ENCODE measurements around the gene XPO6. TPM values are rescaled to one million over a fixed set of nuclear protein-coding genes. Genes with fewer than 3 reads are reported as not detected.

XPO6 gene
- total RNA-seq, 1 donor from 2014 or later = 236 TPM

- no peaks in the 10 kb centered on the region for H3K9me3 Mint-ChIP-seq
- no peak overlapping the region for H3K27ac Mint-ChIP-seq
- H3K4me3 Mint-ChIP-seq = no peak overlapping the region
- TF ChIP-seq, protein P1, sequence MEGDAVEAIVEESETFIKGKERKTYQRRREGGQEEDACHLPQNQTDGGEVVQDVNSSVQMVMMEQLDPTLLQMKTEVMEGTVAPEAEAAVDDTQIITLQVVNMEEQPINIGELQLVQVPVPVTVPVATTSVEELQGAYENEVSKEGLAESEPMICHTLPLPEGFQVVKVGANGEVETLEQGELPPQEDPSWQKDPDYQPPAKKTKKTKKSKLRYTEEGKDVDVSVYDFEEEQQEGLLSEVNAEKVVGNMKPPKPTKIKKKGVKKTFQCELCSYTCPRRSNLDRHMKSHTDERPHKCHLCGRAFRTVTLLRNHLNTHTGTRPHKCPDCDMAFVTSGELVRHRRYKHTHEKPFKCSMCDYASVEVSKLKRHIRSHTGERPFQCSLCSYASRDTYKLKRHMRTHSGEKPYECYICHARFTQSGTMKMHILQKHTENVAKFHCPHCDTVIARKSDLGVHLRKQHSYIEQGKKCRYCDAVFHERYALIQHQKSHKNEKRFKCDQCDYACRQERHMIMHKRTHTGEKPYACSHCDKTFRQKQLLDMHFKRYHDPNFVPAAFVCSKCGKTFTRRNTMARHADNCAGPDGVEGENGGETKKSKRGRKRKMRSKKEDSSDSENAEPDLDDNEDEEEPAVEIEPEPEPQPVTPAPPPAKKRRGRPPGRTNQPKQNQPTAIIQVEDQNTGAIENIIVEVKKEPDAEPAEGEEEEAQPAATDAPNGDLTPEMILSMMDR (IDR thresholded peaks at IDR 0.05) = no peak
- H3K36me3 Mint-ChIP-seq (ENCODE audit: low read depth) = no peaks in the 10 kb centered on the region
- peaks cover 1% of the 10 kb centered on the region for H3K4me1 Mint-ChIP-seq
- ChIA-PET CTCF (no interaction called here), POLR2A (no interaction called here)
- ATAC-seq (ENCODE audit: low read depth) (no peak), DNase-seq (no peak)
- H3K27me3 Mint-ChIP-seq = peaks cover 36% of the 10 kb centered on the region
- intact Hi-C loops (cut with micrococcal nuclease) = no loop called here
Observed at GRCh38 chr16:28058839-28059589, 152.8 kb downstream of the XPO6 start.

GRCh38 chr16:28057949-28058348 is 153.8 kb downstream of the XPO6 start:
- CTCF ChIA-PET = no interaction called here
- H3K27ac Mint-ChIP-seq = no peak overlapping the region

DNA sequence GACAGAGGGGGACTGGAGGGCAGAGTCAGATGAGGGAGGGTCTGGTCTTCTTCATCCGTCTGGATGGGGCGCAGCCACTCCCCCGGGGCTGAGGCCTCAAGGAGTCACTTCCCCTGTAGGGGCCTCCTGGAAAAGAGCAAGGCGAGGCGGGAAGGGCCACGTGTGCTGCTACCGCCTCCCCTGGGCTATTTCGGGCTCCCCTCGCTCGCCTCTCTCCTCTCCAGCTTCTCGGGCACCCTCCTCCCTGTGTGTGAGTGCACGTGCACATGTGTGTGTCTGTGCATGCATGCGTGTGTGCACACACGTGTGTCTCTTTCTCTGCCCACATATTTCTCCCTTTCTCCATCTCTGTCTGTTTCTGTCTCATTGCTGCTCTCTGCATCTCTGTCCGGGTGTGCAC is 158.3 kb downstream of the XPO6 start:
- Mint-ChIP-seq H3K36me3 (ENCODE audit: low read depth) (peaks cover 2% of the 10 kb centered on the region), H3K4me3 (no peak overlapping the region), H3K4me1 (no peaks in the 10 kb centered on the region), H3K27ac (no peak overlapping the region), H3K9me3 (peaks cover 4% of the 10 kb centered on the region), H3K27me3 (peaks cover 19% of the 10 kb centered on the region)
- CTCF ChIA-PET = no interaction called here
- POLR2A ChIA-PET = no interaction called here
- intact Hi-C loops (cut with micrococcal nuclease) = no loop called here
- DNase-seq = no peak
- no peak for ATAC-seq (ENCODE audit: low read depth)
- TF ChIP-seq, protein P1 (IDR thresholded peaks at IDR 0.05) = no peak

More at GRCh38 chr16:28057949-28058348, 153.8 kb downstream of the XPO6 start:
- POLR2A ChIA-PET = no interaction called here
- Mint-ChIP-seq H3K9me3 (no peaks in the 10 kb centered on the region), H3K27me3 (peaks cover 41% of the 10 kb centered on the region), H3K4me1 (peaks cover 1% of the 10 kb centered on the region), H3K4me3 (no peak overlapping the region), H3K36me3 (ENCODE audit: low read depth) (no peaks in the 10 kb centered on the region)
- TF ChIP-seq, protein P1 (IDR thresholded peaks at IDR 0.05) = no peak
- ATAC-seq (ENCODE audit: low read depth) (no peak), DNase-seq (no peak)
- intact Hi-C loops (cut with micrococcal nuclease) = no loop called here

- Mint-ChIP-seq H3K36me3 (ENCODE audit: low read depth) (peaks cover 2% of the 10 kb centered on the region), H3K27ac (no peak overlapping the region), H3K9me3 (peaks cover 4% of the 10 kb centered on the region), H3K27me3 (peaks cover 19% of the 10 kb centered on the region), H3K4me3 (no peak overlapping the region), H3K4me1 (no peaks in the 10 kb centered on the region)
- ChIA-PET POLR2A (no interaction called here), CTCF (no interaction called here)
- no peak for ATAC-seq (ENCODE audit: low read depth)
- intact Hi-C loops (cut with micrococcal nuclease) = no loop called here
- DNase-seq = no peak
- TF ChIP-seq, protein P1 (IDR thresholded peaks at IDR 0.05) = no peak
Observed at GRCh38 chr16:28052274-28053128, 159.3 kb downstream of the XPO6 start.

DNA sequence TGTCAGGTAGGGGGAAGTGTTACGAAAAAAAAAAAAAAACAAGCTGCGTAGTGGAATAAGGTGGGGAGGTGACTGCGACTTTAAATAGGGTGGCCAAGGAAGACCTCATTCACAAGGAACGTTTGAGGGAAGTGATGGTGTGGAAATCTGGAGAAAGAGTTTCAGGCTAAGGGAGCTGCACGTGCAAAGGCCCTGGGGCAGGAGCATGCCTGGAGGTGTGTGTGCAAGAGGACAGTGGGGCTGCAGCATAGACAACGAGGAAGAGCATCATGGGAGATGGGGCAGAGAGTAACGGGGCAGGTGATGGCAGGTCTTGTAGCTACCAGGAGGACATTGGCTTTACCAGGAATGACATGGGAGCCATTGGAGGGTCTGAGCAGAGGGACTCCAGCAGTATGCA is 160.3 kb downstream of the XPO6 start:
- Mint-ChIP-seq H3K27ac (no peak overlapping the region), H3K4me1 (no peaks in the 10 kb centered on the region), H3K36me3 (ENCODE audit: low read depth) (peaks cover 2% of the 10 kb centered on the region), H3K4me3 (no peak overlapping the region), H3K27me3 (peaks cover 13% of the 10 kb centered on the region), H3K9me3 (peaks cover 4% of the 10 kb centered on the region)
- intact Hi-C loops (cut with micrococcal nuclease) = no loop called here
- ATAC-seq (ENCODE audit: low read depth) (no peak), DNase-seq (no peak)
- ChIA-PET CTCF (no interaction called here), POLR2A (no interaction called here)
- TF ChIP-seq, protein P1 (IDR thresholded peaks at IDR 0.05) = no peak

Data from activated B cell treated with CpG ODN at 0.5 μM for 24 hours (primary cell).